ENCODE data around the gene BLID. TPM values are rescaled to one million over a fixed set of nuclear protein-coding genes. Genes with fewer than 3 reads are reported as not detected.
A peak's percentile ranks its signal among the peaks of the same experiment; 100 is the strongest.

Gene BLID
- total and polyA plus RNA-seq, 9 donors = 1.2 TPM; not detected in 8

DNA sequence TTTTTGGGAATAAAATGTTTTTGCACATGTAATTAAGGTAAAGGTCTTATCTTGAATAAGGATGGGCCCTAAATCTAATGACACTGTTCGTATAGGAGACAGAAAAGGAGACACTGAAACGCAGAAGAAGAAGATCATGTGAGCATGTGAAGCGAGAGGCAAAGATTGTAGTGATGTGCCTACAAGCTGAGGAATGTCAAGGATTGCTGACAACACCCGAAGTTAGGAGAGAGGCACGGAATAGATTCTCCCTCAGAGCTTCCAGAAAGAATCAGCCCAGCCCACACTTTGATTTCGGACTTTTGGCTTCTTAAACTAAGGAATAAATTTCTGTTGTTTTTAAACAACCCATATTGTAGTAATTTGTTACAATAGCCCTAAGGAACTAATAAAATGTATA is 4.1 kb upstream of the BLID start:
- WGBS (ENCODE audit: insufficient coverage) = 80% methylated on average over 3 of the region's 6 CpGs
- no peak overlapping the region for H3K4me3 ChIP-seq (ENCODE audit: low read length)

GRCh38 chr11:122116591-122116990 is 576 bp upstream of the BLID start:
- Histone ChIP-seq H3K4me1 (ENCODE audit: control insufficient read depth, insufficient read depth, low read length) (peaks cover 9% of the 10 kb centered on the region), H3K4me3 (ENCODE audit: low read length) (no peak overlapping the region), H3K27me3 (ENCODE audit: control insufficient read depth, insufficient read depth, low read length) (no peaks in the 10 kb centered on the region), H3K9me3 (replicated peaks; ENCODE audit: control insufficient read depth, low read depth, low read length) (no peaks in the 10 kb centered on the region), H3K27ac (ENCODE audit: low read length) (no peak overlapping the region), H3K36me3 (ENCODE audit: control insufficient read depth, insufficient read depth, low read length) (no peaks in the 10 kb centered on the region)
- no peak for DNase-seq

More for the DNA sequence above, 4.1 kb upstream of the BLID start:
- Histone ChIP-seq H3K4me1 (ENCODE audit: control insufficient read depth, insufficient read depth, low read length) (peaks cover 4% of the 10 kb centered on the region), H3K36me3 (ENCODE audit: control insufficient read depth, insufficient read depth, low read length) (no peaks in the 10 kb centered on the region), H3K27ac (ENCODE audit: low read length) (no peak overlapping the region), H3K27me3 (ENCODE audit: control insufficient read depth, insufficient read depth, low read length) (no peaks in the 10 kb centered on the region), H3K9me3 (replicated peaks; ENCODE audit: control insufficient read depth, low read depth, low read length) (no peaks in the 10 kb centered on the region)
- no peak for DNase-seq

DNA sequence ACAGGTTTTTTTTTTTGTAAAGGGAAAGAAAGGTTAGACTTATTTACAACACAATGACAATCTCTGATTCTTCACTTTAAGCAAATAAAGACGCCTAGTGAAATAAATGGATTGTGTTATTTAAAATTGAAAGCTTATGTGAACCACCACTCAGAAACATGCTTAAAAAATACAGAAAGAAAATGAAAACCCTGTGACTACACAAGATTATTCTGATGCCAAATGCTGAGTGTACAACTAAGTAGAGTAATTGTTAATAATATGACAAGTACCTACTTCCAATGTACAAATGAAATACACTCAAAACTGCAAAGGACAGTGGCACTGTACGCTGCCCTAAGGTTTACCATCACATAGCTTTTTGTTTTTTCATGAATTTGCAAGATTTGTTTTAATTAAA is 1.0 kb downstream of the BLID start:
- Histone ChIP-seq H3K9me3 (replicated peaks; ENCODE audit: control insufficient read depth, low read depth, low read length) (no peaks in the 10 kb centered on the region), H3K27ac (ENCODE audit: low read length) (peak overlapping the region; percentile 71), H3K4me1 (ENCODE audit: control insufficient read depth, insufficient read depth, low read length) (peaks cover 9% of the 10 kb centered on the region), H3K4me3 (ENCODE audit: low read length) (no peak overlapping the region), H3K27me3 (ENCODE audit: control insufficient read depth, insufficient read depth, low read length) (no peaks in the 10 kb centered on the region), H3K36me3 (ENCODE audit: control insufficient read depth, insufficient read depth, low read length) (no peaks in the 10 kb centered on the region)
- DNase-seq = no peak
- no CpG with 5 or more reads among the region's 2 CpGs for WGBS (ENCODE audit: insufficient coverage)

- peak; percentile 73 for DNase-seq
- WGBS (ENCODE audit: insufficient coverage) = no CpG with 5 or more reads among the region's 8 CpGs
- H3K4me1 ChIP-seq (ENCODE audit: control insufficient read depth, insufficient read depth, low read length) = peaks cover 9% of the 10 kb centered on the region
- H3K27ac ChIP-seq (ENCODE audit: low read length) = peak overlapping the region; percentile 71
- no peak overlapping the region for H3K4me3 ChIP-seq (ENCODE audit: low read length)
- no peaks in the 10 kb centered on the region for H3K27me3 ChIP-seq (ENCODE audit: control insufficient read depth, insufficient read depth, low read length)
- H3K36me3 ChIP-seq (ENCODE audit: control insufficient read depth, insufficient read depth, low read length) = no peaks in the 10 kb centered on the region
- H3K9me3 ChIP-seq (replicated peaks; ENCODE audit: control insufficient read depth, low read depth, low read length) = no peaks in the 10 kb centered on the region
Measured at GRCh38 chr11:122113836-122114825, 1.9 kb downstream of the BLID start.

GRCh38 chr11:122112470-122113365 is 3.3 kb downstream of the BLID start:
- peaks cover 9% of the 10 kb centered on the region for H3K4me1 ChIP-seq (ENCODE audit: control insufficient read depth, insufficient read depth, low read length)
- no peak overlapping the region for H3K4me3 ChIP-seq (ENCODE audit: low read length)
- H3K27me3 ChIP-seq (ENCODE audit: control insufficient read depth, insufficient read depth, low read length) = no peaks in the 10 kb centered on the region
- no peaks in the 10 kb centered on the region for H3K9me3 ChIP-seq (replicated peaks; ENCODE audit: control insufficient read depth, low read depth, low read length)
- H3K36me3 ChIP-seq (ENCODE audit: control insufficient read depth, insufficient read depth, low read length) = no peaks in the 10 kb centered on the region
- no peak overlapping the region for H3K27ac ChIP-seq (ENCODE audit: low read length)
- DNase-seq = no peak
- WGBS (ENCODE audit: insufficient coverage) = 100% methylated on average over 1 of the region's 5 CpGs

DNA sequence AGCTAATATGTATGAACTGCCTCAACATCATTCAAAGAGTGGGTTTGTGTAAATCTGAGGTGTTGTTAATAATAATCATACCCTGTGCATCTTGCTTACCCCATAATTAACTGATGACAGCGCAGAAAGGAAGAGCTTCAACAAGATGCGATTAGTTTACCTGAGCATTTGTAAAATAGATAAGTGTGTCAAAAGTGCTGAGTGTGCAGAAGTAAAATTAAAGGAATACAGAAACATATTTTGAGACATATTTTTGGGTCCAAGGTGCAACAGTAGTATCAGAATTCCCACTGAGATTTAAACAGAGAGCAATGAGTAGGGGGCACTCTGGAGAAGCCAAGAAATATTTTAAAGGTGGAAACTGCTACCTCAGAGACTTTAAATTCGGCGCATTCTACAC is 6.1 kb downstream of the BLID start:
- H3K4me3 ChIP-seq (ENCODE audit: low read length) = no peak overlapping the region
- peaks cover 5% of the 10 kb centered on the region for H3K4me1 ChIP-seq (ENCODE audit: control insufficient read depth, insufficient read depth, low read length)
- WGBS (ENCODE audit: insufficient coverage) = 76% methylated on average over 2 of the region's 4 CpGs
- no peaks in the 10 kb centered on the region for H3K27me3 ChIP-seq (ENCODE audit: control insufficient read depth, insufficient read depth, low read length)
- no peaks in the 10 kb centered on the region for H3K36me3 ChIP-seq (ENCODE audit: control insufficient read depth, insufficient read depth, low read length)
- H3K9me3 ChIP-seq (replicated peaks; ENCODE audit: control insufficient read depth, low read depth, low read length) = no peaks in the 10 kb centered on the region
- DNase-seq = no peak
- no peak overlapping the region for H3K27ac ChIP-seq (ENCODE audit: low read length)

GRCh38 chr11:122108828-122109227 is 7.2 kb downstream of the BLID start:
- no peak overlapping the region for H3K4me3 ChIP-seq (ENCODE audit: low read length)
- H3K27ac ChIP-seq (ENCODE audit: low read length) = no peak overlapping the region
- no peaks in the 10 kb centered on the region for H3K27me3 ChIP-seq (ENCODE audit: control insufficient read depth, insufficient read depth, low read length)
- no peaks in the 10 kb centered on the region for H3K36me3 ChIP-seq (ENCODE audit: control insufficient read depth, insufficient read depth, low read length)
- no peaks in the 10 kb centered on the region for H3K9me3 ChIP-seq (replicated peaks; ENCODE audit: control insufficient read depth, low read depth, low read length)
- H3K4me1 ChIP-seq (ENCODE audit: control insufficient read depth, insufficient read depth, low read length) = peaks cover 3% of the 10 kb centered on the region
- 80% methylated on average over 1 of the region's 3 CpGs for WGBS (ENCODE audit: insufficient coverage)
- DNase-seq = no peak

DNA sequence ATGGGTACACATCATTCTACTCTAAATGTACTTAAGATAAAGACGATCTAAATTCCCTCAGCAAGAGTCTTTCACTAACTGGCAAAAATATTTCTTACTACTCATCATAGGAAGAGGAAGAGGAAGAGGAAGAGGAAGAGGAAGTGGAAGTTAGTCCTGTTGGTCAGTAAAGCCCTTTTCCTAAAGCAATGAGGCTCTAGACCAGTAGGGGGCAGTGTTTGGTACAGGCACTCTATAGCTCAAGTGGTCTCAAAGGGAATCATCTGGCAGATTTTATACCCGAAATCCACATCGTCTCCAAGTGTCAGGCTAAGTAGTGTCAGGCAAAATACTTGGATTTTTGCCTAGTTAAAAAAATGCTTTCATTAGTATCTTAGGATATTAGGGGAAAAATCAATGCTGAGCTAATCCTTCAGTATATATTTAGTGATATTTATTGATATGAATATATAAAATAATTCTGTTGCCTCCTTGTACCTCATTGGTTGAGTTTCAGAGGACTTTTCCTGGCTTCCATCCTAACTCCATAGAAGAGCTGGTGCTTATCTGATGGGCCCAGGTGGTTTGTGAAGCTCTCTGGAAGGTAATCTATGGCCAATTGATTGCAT is 7.7 kb downstream of the BLID start:
- Histone ChIP-seq H3K4me3 (ENCODE audit: low read length) (no peak overlapping the region), H3K4me1 (ENCODE audit: control insufficient read depth, insufficient read depth, low read length) (peaks cover 2% of the 10 kb centered on the region), H3K27ac (ENCODE audit: low read length) (no peak overlapping the region), H3K27me3 (ENCODE audit: control insufficient read depth, insufficient read depth, low read length) (no peaks in the 10 kb centered on the region), H3K36me3 (ENCODE audit: control insufficient read depth, insufficient read depth, low read length) (no peaks in the 10 kb centered on the region), H3K9me3 (replicated peaks; ENCODE audit: control insufficient read depth, low read depth, low read length) (no peaks in the 10 kb centered on the region)
- DNase-seq = peak; percentile 67
- WGBS (ENCODE audit: insufficient coverage) = no CpG with 5 or more reads among the region's 3 CpGs

- DNase-seq = no peak
- no peaks in the 10 kb centered on the region for H3K4me1 ChIP-seq (ENCODE audit: control insufficient read depth, insufficient read depth, low read length)
- no peaks in the 10 kb centered on the region for H3K36me3 ChIP-seq (ENCODE audit: control insufficient read depth, insufficient read depth, low read length)
- H3K9me3 ChIP-seq (replicated peaks; ENCODE audit: control insufficient read depth, low read depth, low read length) = no peaks in the 10 kb centered on the region
- no peak overlapping the region for H3K4me3 ChIP-seq (ENCODE audit: low read length)
- WGBS (ENCODE audit: insufficient coverage) = 81% methylated on average over 2 of the region's 3 CpGs
- H3K27ac ChIP-seq (ENCODE audit: low read length) = no peak overlapping the region
- H3K27me3 ChIP-seq (ENCODE audit: control insufficient read depth, insufficient read depth, low read length) = no peaks in the 10 kb centered on the region
Measured at GRCh38 chr11:122107566-122107965, 8.4 kb downstream of the BLID start.

GRCh38 chr11:122107045-122107444 is 9.0 kb downstream of the BLID start:
- no peaks in the 10 kb centered on the region for H3K27me3 ChIP-seq (ENCODE audit: control insufficient read depth, insufficient read depth, low read length)
- H3K4me1 ChIP-seq (ENCODE audit: control insufficient read depth, insufficient read depth, low read length) = peaks cover 3% of the 10 kb centered on the region
- no peak for DNase-seq
- no peak overlapping the region for H3K27ac ChIP-seq (ENCODE audit: low read length)
- no CpG with 5 or more reads among the region's 3 CpGs for WGBS (ENCODE audit: insufficient coverage)
- H3K4me3 ChIP-seq (ENCODE audit: low read length) = no peak overlapping the region
- H3K36me3 ChIP-seq (ENCODE audit: control insufficient read depth, insufficient read depth, low read length) = no peaks in the 10 kb centered on the region
- H3K9me3 ChIP-seq (replicated peaks; ENCODE audit: control insufficient read depth, low read depth, low read length) = no peaks in the 10 kb centered on the region

All from muscle of leg (tissue), 11 donors.